DMS153 (cell line): Measurements from ENCODE around the gene RSAD1.
A peak's percentile ranks its signal among the peaks of the same experiment; 100 is the strongest.

Experiments used
- DNase-seq: peaks from one replicate; lab custom pipeline; 2025; lab: John Stamatoyannopoulos, UW

RSAD1 gene

DNA sequence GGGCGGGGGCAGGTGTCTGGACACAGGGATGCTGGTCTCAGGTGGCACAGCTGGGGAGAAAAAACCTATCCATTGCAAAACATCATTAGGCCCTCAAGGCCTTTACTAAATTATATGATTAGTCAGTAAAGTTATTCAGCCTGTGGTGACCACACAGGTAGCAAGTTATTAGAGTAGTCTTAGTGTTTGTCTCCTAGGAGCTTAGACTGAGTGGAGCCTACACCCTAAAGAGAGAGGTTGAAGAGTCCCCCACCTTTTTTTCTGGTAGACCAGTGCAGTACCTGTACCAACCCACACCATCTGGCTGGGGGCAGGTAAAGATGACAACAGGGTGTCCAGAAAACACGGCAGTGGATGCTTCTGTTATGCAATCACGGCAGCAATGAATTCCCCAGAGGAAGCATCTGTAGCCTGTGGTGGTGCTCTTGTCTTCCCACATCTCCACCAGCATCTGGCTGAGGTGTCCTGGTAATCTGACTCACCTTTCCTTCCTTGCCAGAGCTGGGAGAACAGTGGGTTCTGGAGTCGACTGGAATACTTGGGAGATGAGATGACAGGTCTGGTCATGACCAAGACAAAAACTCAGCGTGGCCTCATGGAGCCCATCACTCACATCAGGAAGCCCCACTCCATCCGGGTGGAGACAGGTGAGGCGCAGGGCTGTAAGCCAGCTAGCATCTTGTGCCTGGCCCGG lies 40.6 kb downstream of the RSAD1 start:
- DNase-seq: no peak

DNA sequence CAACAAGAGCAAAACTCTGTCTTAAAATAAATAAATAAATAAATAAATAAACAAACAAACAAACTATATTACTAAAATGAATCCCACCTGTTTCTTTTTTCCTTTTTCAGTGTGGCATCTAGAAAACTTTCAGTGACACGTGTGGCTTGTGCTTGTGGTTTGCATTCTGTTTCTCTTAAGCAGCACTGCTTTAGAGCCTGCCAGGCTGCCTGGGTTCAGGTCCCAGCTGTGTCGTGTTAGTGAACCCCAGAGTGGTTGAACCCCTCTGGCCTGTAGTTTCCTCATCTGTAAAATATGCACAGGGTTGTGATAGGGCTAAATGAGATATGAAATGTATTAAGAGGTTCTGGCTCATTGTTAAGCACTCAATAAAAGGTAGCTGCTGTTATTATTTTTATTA lies 41.8 kb downstream of the RSAD1 start:
- DNase-seq: no peak

DNA sequence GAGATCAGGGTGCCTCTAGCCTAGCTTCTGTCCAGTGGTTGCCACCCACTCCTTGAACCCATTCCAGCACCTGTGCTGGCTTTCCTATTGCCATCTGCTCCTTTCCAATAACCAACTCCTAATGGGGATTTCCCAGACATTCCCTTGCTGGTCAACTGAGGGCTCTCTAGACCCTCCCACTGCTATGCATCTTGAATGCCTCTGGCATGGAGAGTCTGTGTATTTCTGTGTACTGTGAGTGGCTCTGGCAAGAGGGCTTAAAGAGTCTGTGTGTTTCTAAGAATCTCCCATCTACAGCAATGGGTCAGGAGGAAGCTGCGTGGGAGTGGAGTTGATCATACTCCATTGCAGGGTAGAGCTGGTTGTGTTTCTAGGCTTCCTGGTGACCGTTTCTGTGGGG lies 42.9 kb downstream of the RSAD1 start:
- no peak for DNase-seq

DNA sequence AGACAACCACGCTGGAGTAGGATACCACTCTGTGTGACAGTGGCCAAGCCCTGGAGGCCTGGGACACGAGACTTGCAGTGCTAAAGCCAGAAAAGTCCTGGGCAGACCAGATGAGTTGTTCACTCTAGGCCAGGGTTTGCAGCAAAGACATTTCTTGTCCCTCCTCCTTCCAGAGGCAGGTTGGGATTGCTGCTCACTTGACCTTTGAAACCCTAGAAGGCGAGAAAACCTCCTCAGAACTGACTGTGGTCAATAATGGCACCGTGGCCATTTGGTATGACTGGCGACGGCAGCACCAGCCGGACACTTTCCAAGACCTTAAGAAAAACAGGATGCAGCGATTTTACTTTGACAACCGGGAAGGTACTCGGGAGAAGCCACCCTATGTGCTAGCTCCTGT lies 44.1 kb downstream of the RSAD1 start:
- DNase-seq: no peak

DNA sequence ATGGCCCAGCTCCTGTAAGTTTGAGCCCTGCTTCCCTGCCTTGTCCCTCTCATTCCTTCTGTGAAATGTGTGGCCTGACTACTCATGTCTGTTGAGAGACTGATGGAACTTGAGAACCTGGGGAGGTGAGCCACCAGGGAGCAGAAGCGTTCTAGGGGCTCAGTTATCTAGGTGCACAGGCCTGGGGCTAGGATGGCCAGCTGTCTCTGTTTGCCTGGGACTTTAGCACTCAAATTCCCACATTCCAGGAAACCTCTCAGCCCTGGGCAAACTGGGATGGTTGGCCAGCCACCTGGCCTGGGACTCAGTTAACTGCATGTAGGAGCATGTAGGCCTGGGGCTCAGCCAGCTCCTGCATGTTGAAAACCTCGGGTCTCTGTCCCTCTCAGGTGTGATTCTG lies 44.5 kb downstream of the RSAD1 start:
- DNase-seq: no peak

DNA sequence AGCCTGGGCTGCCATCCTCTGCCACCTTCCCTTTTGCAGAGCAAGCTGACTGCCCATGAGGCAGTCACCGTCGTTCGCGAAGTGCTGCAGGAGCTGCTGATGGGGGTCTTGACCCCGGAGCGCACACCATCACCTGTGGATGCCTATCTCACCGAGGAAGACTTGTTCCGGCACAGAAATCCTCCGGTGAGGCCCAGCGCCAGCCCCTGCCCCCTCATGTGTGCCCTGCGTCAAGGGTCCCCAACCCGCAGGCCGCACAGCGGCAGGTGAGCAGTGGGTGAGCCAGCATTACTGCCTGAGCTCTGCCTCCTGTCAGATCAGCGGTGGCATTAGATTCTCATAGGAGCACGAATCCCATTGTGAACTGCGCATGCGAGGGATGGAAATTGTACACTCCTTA lies 46.2 kb downstream of the RSAD1 start:
- no peak for DNase-seq

DNA sequence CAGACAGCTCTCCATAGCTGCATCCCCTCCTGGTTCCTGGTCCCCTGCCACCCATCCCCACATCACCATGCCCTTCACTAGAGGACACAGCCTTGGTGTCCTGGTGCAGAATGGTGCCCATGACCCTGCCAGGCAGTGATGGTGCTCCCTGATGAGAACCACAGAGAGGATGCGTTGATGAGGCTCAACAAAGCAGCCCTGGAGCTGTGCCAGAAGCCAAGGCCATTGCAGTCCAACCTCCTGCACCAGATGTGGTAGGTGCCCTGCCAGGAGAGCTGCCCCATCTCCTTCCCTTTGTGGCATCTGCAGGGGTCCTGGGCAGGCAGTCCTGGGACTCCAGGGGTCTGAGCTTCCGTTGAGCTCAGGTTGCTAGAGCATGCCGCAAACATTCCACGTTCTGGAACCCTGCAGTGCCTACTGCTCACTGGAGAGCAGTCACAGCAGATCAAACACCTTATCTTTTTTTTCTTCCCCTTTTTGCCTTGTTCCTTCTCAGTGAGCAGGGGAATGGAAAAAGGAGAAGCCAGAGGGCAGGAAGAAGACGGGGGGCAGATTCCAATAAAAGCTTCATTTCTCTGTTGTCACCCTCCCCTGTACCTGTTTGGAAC lies 48.6 kb downstream of the RSAD1 start:
- DNase-seq: no peak

DNA sequence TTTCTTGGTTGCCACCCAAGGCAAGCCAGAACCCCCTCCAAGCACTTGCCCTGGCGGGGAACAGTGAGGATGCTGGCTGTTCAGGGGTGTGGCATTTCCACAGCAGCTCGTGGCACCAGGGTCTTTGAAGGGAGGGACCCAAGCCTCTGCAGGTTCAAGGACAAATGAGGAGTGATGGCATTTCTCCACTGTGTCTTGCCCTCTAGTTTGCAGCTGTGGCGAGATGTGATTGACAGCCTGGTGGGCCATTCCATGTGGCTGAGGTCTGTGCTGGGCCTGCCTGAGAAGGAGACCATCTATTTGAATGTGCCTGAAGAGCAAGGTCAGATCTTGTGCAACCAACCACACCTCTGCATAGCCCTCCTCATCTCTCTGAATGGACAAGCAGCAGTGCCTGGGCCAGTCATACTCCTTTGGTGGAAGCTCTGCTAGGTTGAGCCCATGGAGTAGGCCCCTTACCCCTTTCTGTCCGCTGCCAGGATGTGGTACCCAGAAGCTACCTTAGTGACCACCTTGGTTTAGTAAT lies 49.4 kb downstream of the RSAD1 start:
- DNase-seq: no peak

DNA sequence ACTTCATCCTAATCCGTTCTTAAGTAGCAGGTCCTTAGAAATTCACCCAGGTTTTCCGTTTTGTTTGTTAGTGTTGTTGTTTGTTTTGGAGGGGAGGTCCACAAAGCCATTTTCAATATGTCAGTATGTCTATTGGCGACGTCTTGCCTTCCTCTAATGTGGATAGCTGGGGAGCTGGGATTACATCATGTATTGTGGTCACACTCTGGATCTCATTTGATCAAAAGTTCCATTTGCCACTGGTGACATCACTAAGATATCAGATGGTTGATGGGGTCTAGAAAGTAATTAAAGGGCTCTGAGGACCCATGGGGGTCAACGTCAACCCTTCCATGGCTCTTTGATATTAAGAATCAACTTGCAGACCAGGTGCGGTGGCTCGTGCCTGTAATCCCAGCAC lies 51.2 kb downstream of the RSAD1 start:
- DNase-seq: no peak

DNA sequence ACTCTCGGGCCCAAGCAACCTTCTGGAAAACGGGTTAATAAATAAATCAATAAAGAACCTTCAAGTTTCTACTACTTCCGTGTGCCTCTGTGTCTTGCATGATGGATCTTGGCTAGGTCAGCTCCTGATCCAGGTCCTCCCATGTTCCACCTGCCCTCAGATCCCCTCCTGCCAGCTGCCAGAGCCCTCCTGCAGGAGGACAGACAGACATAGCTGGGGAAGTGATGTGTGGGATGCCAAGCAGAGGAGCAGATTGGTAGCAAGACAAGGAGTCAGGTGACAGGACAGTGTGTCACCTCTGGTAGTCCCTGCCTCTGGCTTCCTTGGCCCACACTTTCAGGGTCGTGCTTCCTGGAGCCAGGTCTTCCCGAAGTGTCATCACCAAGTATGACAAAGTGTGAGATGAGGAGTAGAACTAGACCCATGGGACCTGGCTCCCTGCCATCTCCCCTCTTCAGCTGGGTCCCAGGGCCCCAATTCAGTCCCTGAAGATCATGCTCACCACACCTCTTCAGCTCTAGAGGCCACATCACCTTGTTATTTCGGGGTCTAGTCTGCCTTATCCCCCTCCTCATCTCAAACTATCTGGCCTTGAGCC lies 52.9 kb downstream of the RSAD1 start:
- DNase-seq: no peak

DNA sequence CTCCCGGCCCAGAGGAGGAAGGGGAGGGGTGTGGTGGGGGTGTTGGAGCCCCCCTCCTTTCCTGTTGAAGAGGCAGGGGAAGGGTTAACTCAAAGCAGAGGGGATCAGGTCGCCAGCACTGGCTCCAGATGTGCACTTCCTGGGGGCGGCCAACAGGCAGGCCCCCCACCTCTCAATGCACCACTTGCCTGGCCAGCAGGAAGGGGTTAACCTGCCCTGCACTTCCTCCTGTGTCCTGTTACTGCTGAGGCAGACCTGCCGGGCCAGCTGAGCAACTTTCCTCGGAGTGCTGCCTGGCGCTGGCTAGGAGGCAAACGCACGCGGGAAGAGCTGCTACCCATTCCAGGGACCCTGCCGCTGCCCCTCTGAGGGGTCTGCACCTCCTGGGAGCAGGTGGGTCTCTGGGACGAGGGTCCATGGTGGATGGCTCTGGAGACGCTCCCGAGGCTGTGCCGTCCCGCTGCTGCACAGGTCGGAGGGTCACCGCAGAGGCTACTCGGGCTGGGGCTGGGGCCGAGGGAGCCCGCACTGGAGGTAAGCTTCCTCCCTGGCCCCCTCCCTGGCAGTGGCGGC lies 53.9 kb downstream of the RSAD1 start, which contains the start of gene EPN3:
EPN3 (plus strand) TSS at position 284 of the 573 bp plus-strand sequence. CDS start 3,822 bp downstream, outside the sequence.
- no peak for DNase-seq

DNA sequence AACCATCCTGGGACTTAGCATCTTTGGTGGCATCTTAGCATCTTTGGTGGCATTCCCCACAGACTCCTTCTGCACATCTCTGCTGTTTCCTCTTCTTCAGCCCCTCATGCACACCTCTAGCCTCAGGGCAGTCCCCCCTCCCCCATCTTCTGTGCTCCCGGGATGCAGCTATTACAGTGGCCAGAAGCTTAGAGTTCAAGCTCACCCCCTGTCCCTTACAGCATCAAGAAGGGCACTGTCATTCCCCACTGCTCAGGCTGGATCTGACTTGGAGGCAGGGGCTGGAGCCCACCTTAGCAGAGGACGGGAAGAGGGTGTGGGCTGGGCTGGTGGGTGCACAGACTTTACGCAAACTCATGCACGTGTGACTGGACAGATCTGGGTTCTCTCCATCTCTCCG lies 54.5 kb downstream of the RSAD1 start:
- no peak for DNase-seq

DNA sequence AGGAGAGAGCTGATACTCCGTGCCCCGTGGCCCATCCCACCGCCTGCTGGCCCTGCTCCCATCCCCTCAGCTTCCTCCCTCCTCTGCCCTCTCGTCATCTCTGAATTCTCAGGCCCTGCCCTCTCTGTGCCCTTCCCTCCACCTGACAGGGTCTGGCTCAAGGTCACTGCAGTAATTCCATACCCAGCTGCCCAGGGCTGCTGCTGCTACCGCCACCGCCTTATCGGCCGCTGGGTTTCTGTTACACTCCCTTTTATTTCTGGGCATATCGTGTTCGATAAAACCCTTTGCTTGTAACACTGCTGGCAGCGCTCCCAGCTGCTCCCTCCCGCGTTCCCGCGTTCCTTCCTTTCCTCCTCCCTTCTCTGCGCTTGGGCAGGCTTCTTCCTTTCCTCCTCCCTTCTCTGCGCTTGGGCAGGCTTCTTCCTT lies 55.1 kb downstream of the RSAD1 start:
- peak; percentile 26 for DNase-seq

DNA sequence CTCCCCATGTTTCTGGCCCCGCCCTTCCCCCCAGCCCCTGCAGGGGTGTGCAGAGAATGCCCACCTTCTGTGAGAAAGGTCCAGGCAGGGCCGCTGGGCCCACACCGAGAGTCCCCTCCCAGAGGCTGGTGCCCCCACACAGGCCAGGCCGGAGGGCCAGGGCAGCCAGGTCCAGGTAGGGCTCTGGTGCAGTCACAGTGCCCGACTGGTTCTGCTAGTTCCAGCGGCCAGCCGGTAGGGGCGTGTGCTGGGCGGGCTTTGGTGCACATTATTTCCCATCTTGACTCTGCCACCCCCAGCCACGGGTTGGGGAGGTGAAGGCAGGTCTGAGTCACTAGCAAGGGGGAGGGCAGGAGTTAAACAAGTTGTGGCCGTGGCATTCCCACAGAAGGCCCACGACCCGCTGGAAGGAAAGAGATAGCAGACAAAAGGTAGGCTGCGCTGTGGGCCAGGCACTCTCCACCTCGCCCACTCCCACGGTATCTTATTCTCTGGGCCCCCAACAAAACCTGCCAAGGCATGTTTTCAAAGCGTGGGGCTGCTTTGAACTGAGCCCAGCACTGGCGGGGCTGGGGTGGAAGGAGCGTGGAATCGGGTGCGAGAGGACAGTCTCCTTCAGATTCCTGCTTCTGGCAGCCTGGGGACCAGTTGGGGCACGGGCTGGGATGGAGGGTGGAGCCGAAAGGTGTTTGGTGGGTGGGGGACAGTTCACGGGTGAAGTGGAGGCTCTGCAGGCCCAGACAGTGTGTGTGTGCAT lies 55.7 kb downstream of the RSAD1 start:
- DNase-seq: no peak

DNA sequence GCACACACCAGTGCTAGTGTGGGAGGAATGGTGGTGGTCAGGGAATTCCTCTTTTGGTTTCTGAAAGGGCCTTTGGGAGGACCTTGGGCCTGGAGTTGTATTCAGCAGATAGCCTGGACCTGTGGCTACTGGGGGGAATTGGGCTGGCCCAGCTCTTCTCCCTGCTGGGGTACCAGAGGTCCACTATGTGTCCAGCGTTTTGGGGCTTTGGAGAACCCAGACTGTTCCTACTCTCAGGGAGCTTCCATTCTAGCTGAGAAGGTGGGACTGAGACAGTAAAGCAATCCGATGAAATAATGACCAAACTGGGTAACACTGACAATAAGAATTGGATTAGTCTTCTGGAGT lies 56.3 kb downstream of the RSAD1 start:
- DNase-seq: no peak

DNA sequence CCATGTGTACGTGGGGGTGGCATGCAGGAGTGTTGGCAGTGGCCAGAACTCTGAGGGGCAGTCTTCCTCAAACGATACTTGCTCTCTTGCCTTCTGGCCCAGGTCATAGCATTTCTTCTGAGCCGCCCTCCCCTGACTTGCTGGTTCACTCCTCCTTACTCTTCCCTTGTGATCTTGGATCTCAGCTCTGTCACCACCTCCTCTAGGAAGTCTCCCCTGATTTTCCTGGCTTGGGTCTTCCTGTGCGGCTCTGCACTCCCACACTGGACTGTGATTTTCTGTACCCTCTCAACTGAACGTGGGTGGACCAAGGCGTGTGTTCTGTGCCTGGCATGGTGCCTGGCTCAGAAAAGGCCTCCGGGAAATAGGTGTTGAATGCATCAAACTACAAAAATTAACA lies 56.7 kb downstream of the RSAD1 start:
- no peak for DNase-seq
